Measurements from ENCODE around the gene ACADL.
A peak's percentile ranks its signal among the peaks of the same experiment; 100 is the strongest.
"Not testable (repeated sequence)": the region's sequence is repeated elsewhere in the genome, so short reads cannot be mapped to it uniquely, and the experiment has no call there.

Gene ACADL

DNA sequence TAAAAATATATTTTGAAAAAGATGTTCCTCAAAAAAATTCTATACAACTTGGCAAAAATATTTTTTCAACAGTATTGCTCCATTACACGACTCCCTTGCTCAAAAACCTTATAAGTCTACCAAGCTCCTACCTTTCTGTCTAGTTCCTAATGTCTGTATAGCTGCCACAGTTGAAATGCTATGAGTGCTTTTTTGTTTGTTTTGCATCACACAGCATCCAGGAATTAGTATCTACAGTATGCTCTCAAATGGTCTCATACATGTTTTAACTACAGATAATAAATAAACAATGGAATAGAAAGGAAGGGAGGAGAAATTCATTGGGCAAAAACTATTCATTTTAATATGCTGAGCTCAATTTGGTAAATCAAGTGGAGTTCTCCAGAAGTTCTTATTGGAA, 17.3 kb downstream of the ACADL start:
- no peak for DNase-seq
- intact Hi-C loops (cut with DNase I): no loop called here

DNA sequence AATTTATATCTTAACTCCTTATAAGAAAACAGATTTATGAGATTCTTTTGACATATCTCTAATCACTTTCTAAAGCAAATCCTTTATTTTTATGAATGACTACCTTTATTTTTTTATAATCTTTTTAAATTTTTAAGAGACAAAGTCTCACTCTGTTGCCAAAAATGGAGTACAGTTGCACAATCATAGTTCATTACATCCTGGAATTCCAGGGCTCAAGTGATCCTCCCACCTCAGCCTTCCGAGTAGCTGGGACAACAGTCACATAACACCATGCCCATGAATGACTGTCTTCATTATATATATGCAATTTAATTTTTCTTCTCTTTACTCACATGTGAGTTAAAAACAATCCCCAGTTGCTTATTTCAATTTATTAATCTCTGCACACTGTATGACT, 21.7 kb downstream of the ACADL start:
- DNase-seq: no peak
- intact Hi-C loops (cut with DNase I): no loop called here

DNA sequence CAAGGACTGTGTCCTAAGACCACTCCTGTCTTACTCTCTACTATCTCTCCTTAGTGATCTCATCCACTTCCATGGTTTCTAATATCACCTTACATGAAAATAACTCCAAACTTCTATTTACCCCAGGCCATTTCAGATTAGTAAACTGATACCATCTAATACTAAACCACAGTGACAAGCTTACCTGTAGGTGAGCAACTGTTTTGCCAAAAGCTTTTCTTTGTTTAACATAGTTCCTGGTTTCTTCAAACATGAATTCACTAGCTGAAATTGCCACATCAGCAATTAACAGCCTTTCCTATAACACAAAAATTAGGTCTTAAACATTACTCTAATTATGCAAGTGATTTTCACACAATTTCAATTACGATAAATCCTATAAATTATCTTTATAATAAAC, 22.1 kb downstream of the ACADL start:
- intact Hi-C loops (cut with DNase I): no loop called here
- DNase-seq: no peak

DNA sequence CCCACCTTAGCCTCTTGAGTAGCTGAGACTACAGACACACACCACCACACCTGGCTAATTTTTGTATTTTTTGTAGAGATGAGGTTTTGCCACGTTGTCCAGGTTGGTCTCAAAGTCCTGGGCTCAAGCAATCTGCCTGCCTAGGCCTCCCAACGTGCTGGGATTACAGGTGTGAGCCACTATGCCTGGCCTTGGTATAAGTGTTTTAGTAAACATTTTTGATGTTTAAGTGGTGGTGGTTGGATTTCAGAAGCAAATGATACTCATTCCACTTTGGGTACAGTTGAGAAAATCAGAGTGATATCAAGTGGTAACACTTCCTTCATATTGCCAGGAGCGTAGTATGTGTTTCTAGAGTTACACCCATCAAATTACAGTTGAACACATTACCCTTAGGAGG, 25.4 kb downstream of the ACADL start:
- intact Hi-C loops (cut with DNase I): loop anchor here (5.0 kb wide), 1 partner anchor 223 kb away; no protein-coding TSS in a partner anchor
- DNase-seq: no peak

DNA sequence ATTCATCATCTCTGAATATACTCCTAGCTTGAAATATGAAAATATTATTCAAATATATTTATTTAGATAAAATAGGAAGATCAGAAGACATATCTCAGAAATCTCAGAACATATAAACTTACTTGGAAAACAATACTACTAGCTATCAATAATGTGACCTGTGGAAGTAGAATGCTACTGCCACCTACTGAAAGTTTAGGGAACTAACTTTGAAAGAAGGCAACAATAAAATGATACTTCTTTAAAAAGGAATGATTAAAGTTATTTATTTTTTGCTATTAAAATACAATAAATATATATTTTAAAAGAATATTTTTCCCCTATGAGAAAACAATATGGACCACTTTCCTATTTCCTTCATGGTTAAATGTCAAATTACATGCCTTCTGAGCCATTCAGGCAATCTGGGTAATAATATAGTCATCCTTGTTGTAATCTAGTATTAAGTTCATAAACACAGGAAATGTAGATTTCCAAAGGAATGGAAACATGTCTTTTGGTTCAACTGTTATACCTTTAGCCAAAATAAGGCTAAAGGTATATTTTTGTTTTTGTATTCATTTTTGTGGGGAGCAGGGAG, 26.0 kb downstream of the ACADL start:
- intact Hi-C loops (cut with DNase I): loop anchor here (5.0 kb wide), 1 partner anchor 222 kb away; no protein-coding TSS in a partner anchor
- no peak for DNase-seq

DNA sequence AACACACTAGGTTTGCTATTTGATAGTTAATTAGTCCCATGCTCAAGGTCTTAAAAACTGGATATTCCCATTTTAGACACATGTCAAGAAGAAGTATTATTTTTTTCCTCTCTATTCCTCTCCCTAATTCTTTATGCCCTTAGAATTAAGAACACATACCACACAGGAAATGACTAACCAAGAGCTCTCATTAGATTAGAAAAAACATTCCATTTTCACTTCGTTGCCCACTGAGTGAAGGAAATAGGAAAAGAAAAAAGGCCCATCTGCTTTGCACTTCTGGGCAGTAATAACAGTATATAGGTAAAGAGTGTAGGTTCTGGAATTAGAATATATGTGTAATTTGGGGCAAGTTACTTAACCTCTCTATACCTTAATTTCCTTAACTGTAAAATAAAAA, 26.9 kb downstream of the ACADL start:
- intact Hi-C loops (cut with DNase I): loop anchor here (5.0 kb wide), 1 partner anchor 221 kb away; no protein-coding TSS in a partner anchor
- no peak for DNase-seq

DNA sequence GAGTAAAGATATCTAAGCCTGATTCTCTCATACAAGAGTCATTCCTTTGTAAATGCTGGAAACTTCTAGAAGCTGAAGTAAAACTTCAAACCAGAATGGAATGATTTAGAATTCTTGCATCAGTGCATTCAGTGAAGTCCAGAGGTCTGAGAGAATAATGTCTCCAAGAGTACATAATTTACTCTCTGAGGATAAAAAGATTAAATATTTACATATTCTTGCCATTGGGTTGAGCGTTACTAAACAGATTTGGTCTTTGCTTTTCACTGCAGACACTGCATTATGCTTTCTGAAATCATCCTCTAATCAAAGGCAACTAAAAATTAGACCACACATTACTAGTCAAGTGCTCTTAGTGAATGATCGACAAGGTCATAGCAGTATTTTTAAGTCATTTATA, 27.5 kb downstream of the ACADL start:
- intact Hi-C loops (cut with DNase I): loop anchor here (5.0 kb wide), 1 partner anchor 220 kb away; no protein-coding TSS in a partner anchor
- no peak for DNase-seq

DNA sequence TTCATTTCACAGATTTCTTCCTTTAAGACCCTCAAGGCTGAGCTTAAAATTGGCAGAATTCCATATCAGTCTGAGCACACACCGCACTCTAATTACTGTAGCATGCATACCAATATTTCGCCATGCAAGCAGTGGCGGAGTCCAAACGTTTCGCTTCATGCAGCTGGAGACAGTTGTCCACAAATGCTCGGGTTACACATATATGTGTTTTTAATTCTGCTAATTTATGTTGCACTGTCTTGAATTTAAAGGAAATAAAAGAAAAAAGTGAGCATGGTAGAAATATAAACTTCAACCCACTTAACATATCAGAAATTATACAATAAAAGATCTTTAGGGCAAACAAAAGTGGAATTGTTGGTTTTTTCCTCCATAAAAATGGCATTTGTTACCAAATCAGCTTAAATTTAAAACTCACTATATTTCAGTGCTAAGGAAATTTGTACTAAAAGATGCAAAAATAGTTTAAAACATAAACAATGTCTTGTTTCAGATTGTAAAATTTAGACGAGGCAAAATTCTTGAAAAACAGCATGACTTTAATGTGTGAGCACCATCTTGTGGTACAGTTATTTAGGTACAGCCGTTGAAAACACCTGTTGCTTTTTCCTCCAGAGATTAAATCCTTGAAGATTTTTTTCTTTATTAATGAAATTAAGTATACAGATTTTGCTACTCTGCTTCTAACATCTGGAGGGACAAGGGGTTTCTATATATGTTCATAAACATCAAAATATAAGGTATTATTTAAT, 30.0 kb downstream of the ACADL start:
- intact Hi-C loops (cut with DNase I): loop anchor here (5.0 kb wide), 1 partner anchor 218 kb away; no protein-coding TSS in a partner anchor
- DNase-seq: peak in 15 of 42 donors; percentile 6 to 58 (median 15)

DNA sequence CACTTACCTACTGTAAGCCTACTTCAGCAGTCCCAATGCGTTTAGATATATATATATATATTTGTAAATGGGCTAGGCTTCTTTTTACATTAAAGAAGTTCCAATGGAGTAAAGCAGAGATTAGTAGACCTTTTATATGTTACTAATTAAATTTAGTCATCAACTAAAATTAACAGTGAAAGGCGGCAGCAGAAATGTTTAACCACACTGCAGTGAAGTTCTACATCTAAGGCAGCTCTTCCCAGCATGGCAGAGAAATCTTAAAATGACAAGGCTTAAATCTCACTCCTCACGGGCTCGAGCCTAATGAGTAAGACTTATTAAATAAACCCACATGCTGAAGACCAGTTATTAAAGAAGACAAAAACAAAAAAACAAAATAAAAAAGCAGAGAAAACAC, 34.9 kb downstream of the ACADL start:
- intact Hi-C loops (cut with DNase I): no loop called here
- no peak for DNase-seq

DNA sequence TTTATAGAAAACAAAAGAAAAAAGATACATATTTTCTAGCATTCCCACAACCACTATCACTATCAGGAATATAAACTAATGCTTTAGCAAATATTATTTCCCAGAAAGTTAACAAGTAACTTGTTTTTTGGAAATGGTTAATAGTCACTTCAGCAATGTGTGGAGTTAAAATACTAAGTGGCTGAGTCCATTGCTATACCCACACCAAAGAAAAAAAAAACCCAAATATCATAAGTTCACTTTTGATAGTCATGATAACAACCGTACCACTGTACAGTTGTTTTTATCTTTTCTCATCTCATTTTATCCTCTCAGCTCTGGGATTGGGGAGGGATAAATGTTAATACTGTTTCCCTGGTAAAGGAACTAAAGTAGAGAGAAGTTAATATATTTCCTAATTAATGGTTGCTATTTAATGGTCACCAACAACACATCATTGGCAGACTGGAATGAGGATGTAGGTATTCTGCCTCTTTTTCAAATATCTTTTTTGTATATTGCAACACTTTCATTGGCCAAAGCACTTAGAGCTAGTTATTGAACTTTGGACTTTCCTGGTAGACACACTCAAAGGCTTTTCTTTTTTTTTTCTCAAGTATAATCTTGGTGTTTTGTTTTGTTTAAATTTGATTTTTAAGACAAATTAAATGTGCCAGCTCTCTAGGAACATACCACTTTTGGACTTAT, 35.7 kb downstream of the ACADL start:
- intact Hi-C loops (cut with DNase I): no loop called here
- no peak for DNase-seq

DNA sequence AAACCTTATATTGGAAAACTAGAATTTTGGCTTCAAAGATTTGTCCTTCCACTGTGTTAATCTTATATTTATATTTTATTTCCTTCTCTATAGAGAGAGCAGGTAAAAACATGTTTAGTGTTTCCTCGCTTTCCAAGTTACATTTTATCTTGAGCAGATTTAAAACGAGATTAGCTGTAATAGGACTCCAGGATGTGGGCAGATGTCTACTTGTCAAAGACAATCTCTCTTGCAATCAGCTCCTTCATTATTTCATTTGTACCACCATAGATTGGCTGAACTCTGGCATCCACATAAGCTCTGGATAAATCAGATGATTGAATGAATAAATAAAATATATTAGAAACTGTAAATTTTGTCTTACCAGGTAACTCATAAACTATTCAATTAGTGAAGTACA, 36.5 kb downstream of the ACADL start:
- intact Hi-C loops (cut with DNase I): no loop called here
- no peak for DNase-seq

DNA sequence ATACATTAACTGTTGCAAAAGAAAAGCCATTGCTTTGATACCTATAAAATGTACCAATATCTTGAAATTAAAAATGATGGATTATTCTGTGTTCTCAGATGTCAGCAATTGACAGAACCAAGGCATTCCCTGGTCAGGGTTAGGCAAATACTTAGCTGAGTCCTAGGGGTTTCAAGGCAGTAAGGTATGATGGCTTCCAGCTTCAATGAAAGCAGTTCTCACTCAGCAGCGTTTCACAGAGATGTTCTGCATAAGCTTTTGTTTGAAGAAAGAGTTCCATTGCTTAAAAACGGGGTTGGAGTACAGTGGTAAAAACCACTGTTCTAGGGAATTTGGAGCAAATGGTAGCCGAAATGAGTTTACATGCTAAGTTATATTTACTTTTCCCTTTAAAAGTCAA, 37.1 kb downstream of the ACADL start:
- intact Hi-C loops (cut with DNase I): no loop called here
- DNase-seq: no peak

DNA sequence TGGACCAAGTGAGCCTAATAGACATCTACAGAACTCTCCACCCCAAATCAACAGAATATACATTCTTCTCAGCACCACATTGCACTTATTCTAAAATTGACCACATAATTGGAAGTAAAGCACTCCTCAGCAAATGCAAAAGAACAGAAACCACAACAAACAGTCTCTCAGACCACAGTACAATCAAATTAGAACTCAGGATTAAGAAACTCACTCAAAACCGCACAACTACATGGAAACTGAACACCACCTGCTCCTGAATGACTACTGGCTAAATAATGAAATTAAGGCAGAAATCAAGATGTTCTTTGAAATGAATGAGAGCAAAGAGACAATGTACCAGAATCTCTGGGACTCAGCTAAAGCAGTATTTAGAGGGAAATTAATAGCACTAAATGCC, 41.3 kb downstream of the ACADL start:
- intact Hi-C loops (cut with DNase I); DNase-seq: not testable (repeated sequence)

DNA sequence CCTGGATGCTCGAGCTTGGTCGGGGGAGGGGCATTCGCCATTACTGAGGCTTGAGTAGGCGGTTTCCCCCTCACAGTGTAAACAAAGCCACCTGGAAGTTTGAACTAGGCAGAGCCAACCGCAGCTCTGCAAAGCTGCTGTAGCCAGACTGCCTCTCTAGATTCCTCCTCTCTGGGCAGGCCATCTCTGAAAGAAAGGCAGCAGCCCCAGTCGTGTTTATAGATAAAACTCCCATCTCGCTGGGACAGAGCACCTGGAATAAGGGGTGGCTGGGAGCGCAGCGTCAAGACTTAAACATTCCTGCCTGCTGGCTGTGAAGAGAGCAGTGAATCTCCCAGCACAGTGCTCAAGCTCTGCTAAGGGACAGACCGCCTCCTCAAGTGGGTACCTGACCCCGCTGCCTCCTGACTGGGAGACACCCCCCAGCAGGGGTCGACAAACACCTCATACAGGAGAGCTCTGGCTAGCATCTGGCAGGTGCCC, 43.6 kb downstream of the ACADL start:
- DNase-seq; intact Hi-C loops (cut with DNase I): not testable (repeated sequence)

DNA sequence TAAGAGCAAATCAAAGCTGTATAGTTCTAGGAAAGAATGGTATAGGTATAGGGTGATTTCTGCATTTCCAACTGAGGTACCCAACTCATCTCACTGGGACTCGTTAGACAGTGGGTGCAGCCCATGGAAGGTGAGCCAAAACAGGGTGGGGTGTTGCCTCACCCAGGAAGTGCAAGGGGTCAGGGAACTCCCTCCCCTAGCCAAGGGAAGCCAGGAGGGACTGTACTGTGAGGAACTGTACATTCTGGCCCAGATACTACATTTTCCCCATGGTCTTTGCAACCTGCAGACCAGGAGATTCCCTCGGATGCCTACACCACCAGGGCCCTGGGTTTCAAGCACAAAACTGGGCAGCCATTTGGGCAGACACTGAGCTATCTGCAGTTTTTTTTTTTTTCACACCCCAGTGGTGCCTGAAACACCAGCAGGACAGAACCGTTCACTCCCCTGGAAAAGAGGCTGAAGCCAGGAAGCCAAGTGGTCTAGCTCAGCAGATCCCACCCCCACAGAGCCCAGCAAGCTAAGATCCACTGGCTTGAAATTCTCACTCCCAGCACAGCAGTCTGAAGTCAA, 44.1 kb downstream of the ACADL start:
- DNase-seq; intact Hi-C loops (cut with DNase I): not testable (repeated sequence)

DNA sequence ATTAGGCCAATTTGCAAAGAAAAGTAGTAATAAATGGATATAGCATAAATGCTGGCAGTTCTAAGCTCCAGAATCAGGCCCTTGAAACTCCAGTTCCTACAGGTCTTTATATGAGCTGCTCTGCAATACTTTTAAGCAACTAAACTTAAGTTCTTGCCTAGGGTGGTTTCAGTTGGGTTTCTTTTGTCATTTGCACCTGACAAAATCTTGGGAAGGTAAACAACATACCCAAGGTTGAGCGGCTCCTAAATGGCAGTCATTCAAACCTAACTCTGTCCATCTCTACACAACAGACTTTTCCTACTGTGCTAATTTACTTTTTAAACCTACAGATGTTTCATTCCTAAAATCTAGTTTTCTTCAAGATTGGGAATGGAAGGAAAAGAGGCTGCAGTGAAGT, 44.8 kb downstream of the ACADL start:
- DNase-seq: no peak
- intact Hi-C loops (cut with DNase I): no loop called here

DNA sequence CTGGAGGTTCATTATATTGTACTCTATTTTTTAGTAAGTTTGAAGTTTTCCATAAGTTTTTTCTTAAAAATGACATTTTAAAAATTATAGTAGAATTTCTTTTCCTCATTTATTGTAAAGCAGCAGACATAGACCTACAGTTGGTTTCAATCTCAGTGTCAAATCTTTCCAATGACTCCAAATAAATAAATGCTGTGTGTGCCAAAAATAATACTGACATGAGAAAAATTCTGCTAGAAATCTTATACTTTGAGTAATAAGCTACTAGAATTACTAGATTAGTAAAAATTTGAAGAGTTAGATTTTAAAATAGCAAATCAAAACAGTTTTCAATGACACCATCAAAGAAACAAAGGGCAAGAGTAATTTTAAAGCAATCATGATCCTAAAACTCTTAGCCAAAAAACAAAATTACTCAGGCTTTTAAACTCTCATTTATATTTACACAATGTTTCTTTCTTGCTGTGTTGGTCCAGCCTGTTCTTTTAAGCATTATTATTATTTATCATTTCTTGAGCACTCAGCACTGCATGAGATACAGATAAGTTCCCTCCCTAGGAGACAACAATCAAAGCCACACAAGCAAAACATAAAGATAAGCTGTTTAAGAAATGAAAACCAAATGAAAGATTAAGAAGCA, 45.8 kb downstream of the ACADL start:
- intact Hi-C loops (cut with DNase I): no loop called here
- no peak for DNase-seq

DNA sequence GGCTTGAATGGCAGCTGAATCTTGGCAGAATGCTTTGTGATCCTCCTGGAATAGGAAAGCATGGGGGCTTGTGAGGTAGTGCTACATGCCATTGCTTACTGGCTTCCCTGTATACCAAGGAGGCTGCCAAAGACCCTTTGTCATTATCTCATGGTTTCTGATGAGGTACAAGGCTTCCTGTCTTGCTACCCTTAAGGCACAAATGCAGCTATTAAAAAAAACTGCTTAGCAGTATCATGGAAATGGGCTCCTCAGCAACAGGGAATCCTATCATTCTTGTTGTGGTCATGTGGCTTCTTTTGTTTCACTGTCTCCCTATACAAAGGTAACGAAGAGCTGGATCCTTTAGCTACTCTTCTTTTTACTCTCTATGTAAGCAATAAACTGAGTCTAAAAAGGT, 47.5 kb downstream of the ACADL start:
- intact Hi-C loops (cut with DNase I): no loop called here
- DNase-seq: no peak

DNA sequence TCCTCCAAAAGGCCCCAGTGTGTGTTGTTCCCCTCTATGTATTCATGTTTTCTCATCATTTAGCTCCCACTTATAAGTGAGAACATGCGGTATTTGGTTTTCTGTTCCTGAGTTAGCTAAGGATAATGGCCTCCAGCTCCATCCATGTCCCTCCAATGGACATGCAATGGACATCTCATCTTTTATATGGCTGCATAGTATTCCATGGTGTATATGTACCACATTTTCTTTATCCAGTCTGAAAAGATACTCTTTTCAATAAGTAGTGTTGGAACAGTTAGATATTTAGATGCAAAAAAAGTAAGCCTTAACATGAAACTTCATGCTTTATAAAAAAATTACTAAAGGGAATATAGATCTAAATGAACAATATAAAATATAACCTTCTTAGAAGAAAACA, 48.1 kb downstream of the ACADL start:
- intact Hi-C loops (cut with DNase I): not testable (repeated sequence)

More for the DNA sequence above, 48.1 kb downstream of the ACADL start:
- DNase-seq: not testable (repeated sequence)
